ENCODE measurements around the gene HIVEP3. TPM values are rescaled to one million over a fixed set of nuclear protein-coding genes. Genes with fewer than 3 reads are reported as not detected.

HIVEP3 gene
- total RNA-seq, 4 donors from 2014 or later: 6.1 to 10.1 (median 7.8) TPM

DNA sequence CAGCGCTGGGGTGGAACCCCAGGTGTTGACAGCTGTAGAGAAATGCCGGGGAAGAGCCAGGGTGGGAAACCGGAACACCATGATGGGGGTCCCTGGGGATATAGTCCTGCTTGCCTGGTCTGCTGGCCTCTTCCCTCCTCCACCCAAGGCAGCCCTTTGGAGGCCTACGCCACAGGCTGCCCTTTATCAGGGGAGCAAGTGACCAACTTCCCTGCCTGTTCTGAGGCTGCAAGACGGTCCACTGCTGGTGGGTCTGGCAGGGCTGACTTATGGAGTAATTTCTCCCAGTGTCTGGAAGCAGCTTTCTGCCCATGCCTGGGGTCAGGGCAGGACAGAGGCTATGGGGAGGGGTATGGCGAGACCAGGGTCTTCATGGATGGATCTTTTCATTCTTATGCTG is 383.4 kb downstream of the HIVEP3 start:
- DNase-seq (ENCODE audit: low spot score): no peak
- no peak for ATAC-seq (ENCODE audit: low FRiP score)
- TF ChIP-seq, protein P1, sequence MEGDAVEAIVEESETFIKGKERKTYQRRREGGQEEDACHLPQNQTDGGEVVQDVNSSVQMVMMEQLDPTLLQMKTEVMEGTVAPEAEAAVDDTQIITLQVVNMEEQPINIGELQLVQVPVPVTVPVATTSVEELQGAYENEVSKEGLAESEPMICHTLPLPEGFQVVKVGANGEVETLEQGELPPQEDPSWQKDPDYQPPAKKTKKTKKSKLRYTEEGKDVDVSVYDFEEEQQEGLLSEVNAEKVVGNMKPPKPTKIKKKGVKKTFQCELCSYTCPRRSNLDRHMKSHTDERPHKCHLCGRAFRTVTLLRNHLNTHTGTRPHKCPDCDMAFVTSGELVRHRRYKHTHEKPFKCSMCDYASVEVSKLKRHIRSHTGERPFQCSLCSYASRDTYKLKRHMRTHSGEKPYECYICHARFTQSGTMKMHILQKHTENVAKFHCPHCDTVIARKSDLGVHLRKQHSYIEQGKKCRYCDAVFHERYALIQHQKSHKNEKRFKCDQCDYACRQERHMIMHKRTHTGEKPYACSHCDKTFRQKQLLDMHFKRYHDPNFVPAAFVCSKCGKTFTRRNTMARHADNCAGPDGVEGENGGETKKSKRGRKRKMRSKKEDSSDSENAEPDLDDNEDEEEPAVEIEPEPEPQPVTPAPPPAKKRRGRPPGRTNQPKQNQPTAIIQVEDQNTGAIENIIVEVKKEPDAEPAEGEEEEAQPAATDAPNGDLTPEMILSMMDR (IDR thresholded peaks at IDR 0.05): no peak

DNA sequence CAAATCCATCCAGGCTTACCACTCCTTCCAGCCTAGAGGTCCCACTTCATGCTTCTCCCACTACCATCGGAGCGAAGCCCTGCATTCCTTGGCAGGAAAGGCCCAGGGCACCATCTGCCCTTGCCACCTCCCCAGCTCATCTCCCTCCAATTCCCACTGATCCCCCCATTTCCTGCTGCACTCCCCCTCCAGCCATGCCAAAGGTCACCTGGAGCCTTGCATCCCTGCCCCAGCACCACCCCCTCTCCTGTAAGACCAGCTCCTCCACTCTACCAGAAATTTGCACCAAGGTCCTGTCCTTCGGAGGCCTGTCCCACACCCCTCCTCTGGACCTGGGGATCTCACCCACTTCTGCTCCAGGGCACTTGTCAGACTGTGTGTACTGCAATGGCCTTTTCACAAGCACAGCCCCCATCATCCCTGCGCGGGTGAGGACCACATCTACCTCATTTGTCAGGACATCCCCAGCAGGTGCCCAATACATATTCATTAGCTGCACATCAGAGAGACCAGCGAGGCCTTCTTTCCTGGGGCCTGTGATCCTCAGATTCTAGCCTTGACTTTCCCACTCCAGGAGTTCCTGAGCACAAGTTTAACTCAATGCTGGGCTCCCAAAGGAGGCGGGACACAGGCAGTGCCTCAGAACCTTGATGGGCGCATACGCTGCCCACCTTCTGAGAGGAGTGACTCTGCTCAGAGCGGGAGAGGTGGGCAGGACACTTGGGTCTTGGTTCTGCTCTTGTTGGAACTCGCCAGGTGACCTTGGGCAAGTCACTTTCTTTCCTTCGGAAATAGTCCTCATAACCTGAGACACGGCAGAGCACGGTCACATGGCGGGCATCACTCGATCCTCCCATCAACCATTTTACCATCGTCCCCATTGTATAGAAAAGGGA is 384.3 kb downstream of the HIVEP3 start:
- TF ChIP-seq, protein P1 (IDR thresholded peaks at IDR 0.05): no peak
- DNase-seq (ENCODE audit: low spot score) (no peak), ATAC-seq (ENCODE audit: low FRiP score) (no peak)

DNA sequence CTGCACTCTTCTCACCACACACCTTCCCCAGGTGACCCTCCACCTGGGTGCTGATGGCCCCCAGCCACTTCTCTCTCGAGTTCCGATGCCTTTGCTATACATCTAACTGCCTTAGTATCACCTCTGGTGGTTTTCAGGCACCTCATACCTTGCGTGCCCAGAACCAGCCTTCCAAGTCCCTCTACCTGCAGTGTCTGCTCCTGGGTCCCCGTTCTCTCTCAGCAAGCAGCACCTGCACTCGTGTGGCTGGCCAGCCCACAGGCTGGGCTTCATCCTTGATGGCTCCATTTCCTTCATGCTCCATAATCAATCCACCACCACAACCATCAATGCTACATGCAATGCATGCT is 385.0 kb downstream of the HIVEP3 start:
- no peak for ATAC-seq (ENCODE audit: low FRiP score)
- DNase-seq (ENCODE audit: low spot score): no peak
- TF ChIP-seq, protein P1 (IDR thresholded peaks at IDR 0.05): no peak

DNA sequence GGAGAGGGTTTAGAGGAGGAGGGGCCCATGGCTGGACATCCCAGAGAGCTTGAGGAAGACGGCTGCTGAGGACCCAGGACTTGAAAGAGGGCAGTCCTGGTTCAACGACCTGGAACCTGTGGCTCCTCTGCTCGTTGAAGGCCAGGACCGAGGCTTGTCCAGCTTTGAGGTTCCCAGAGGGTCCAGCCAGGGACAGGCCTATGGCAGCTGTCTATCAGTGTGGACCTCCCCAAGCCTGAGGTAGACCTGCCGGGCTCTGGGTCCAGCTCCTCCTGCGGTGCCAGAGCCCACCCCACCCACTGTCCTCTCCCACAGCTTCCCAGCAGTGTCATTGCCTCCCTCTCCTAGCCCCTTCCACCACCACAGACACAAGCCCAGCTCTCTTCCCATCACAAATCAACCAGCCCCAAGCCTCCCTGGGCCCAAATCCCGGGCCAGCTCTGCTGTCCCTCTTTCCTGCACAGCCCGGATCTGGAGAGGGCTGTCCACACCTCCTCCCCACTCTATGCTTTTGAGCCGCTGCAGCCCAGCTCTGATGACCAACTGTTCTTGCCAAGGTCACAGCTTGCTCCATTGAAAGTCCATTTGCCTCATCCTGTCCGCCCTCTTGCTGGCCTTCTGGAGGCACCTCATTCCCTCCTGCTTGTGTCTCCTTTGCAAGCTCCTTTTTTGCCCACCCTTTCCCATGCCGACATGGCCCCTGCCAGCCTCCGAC is 385.5 kb downstream of the HIVEP3 start:
- TF ChIP-seq, protein P1 (IDR thresholded peaks at IDR 0.05): no peak
- DNase-seq (ENCODE audit: low spot score): no peak
- ATAC-seq (ENCODE audit: low FRiP score): no peak

DNA sequence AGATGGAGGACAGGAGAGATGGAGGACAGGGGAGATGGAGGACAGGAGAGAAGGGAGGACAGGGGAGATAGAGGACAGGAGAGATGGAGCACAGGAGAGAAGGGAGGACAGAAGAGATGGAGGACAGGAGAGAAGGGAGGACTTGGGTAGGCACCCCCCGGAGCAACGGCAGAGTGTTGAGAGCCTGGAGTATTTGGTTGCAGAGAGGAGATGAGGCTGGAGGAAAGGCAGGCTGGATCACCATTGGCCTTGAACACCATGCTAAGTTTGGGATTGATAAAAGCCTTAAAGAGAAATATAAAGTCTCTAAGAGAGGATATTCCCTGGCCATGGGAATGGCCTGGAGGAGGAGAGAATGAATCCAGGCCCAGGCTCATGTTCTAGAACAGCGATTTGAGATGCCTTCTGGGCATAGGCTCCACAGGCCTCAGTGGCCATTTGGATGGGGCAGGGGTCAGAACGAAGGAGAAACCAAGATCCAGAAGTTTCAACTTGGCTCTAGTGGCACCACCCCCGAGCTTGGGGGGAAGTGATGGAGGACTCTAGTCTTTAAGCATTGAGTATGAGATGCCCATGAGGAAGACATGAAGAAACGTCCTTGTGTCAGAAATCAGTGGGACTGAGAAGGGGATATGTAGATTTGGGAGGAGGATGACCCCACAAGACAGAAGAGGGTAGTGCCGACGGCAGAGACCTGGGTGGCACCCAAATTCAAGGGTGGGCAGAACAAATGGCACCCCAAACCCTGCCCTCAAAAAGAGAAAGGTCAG is 386.3 kb downstream of the HIVEP3 start:
- TF ChIP-seq, protein P1 (IDR thresholded peaks at IDR 0.05): no peak
- ATAC-seq (ENCODE audit: low FRiP score) (no peak), DNase-seq (ENCODE audit: low spot score) (no peak)

DNA sequence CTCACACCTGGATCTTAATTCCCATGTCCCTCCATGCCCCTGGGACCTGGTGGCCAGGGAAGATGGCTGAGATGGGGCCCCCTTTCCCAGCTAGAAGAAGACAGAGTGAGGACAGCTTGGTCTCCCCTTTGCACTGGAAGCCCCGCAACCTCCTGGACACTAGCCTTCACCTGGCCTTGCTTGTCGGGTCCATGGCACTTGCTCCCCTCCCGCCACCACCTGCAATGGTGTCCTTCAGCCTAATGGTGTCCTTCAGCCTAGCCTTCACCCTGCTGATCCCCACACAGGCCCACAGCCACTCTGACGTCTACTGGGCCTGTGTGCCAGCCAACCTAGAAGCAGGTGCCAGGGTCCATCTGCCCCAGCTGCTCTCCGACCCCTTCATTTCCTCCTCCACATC is 388.3 kb downstream of the HIVEP3 start:
- ATAC-seq (ENCODE audit: low FRiP score): no peak
- TF ChIP-seq, protein P1 (IDR thresholded peaks at IDR 0.05): no peak
- no peak for DNase-seq (ENCODE audit: low spot score)

Data from omental fat pad (tissue), 4 donors.